Left ventricle myocardium superior (tissue), 1 donor: Measurements from ENCODE around the gene HIBADH. TPM values are rescaled to one million over a fixed set of nuclear protein-coding genes. Genes with fewer than 3 reads are reported as not detected.

ENCODE experiments used
- ATAC-seq: fragments of 200-7000 bp; cut with Tn5 transposase; one replicate; pipeline ENCODE4 v1.9.1; 2020; ENCODE audit warnings: mild to moderate bottlenecking, moderate library complexity
- DNase-seq: peaks from one replicate; pipeline ENCODE4 v3.0.0-alpha.2; 2020
- intact Hi-C: fragments of 100-400 bp; cut with micrococcal nuclease; formaldehyde crosslinking; loops from one replicate; pipeline ENCODE4 v1.11.0; 2022
- long read RNA-seq: library from polyadenylated mRNA; unstranded; transcript quantifications from one replicate; pipeline ENCODE4 v2.0.0, GENCODE V29; 2021
- total RNA-seq: library from RNA; stranded (reverse); fragmentation: NEBNext Ultra II Directional; extraction: Animal tissue kit (Norgen Biotek cat#: 25700); gene quantifications from one replicate; pipeline ENCODE4 v1.2.1, GENCODE V29; 2021
- donor health status: DM: no; HTN: yes; CAD: no; lungs with severe emphysema.

HIBADH gene
- 109 TPM for total RNA-seq
- long read RNA-seq, transcript HIBADH-201 (8 exons, 1,990 nt): major isoform, 319 of 365 reads
- long read RNA-seq, partial matches to known transcripts: 10 of 365 reads
- long read RNA-seq, other reads (novel, unspliced or antisense): 35 of 365 reads

GRCh38 chr7:27662490-27663205 lies at the start of gene HIBADH:
Gene HIBADH, minus strand, starts transcription at chr7:27662883. Its CDS starts 95 bp downstream, at chr7:27662788.
- ATAC-seq (peak; percentile 99), DNase-seq (peak; percentile 99)
- intact Hi-C loops: loop anchor here (10.0 kb wide), 1 partner anchor 72 kb away; no protein-coding TSS in a partner anchor

GRCh38 chr7:27712217-27712616 lies 49.5 kb upstream of the HIBADH start:
- ATAC-seq (no peak), DNase-seq (no peak)
- intact Hi-C loops: no loop called here

GRCh38 chr7:27709137-27710075 lies 46.7 kb upstream of the HIBADH start:
- no peak for DNase-seq
- intact Hi-C loops: no loop called here
- peak; percentile 53 for ATAC-seq

DNA sequence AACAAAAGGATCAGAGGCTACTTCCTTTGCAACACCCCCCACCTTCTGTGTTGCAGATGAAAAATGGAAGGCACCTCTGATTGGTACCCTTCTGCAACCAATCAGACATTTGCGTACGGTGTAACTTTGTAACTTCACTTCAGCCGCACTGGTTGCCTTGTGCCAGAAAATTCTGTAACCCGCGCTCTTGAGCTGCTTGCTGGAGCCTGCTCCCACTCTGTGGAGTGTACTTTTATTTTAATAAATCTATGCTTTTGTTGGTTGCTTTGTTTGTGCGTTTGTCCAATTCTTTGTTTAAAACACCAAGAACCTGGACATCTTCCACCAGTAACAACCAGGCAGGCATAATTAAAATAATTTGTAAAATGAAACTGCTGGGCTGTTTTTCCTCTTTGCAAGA lies 45.8 kb upstream of the HIBADH start:
- DNase-seq (no peak), ATAC-seq (no peak)
- intact Hi-C loops: no loop called here

- ATAC-seq (no peak), DNase-seq (no peak)
- intact Hi-C loops: no loop called here
Measured at GRCh38 chr7:27705200-27705594, 42.5 kb upstream of the HIBADH start.

GRCh38 chr7:27704422-27705199 lies 41.9 kb upstream of the HIBADH start:
- ATAC-seq (peak; percentile 64), DNase-seq (no peak)

DNA sequence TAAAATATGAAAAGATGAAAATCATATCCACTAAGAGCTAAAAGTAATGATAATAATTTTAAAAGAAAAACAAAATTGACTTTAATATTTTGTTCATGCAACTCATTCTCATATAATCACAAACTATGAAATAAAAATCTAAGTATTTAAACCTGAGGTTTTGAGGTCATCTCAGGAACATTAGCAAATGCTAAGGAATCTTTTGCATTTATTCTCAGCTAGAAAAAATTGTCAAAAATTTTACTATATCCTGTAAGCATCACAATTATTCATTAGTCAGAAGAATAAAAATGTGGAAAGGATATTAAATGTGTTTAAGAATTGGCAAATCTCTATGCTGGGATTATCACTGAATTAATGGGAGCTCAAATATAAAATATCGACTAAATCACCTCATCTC lies 40.5 kb upstream of the HIBADH start:
- intact Hi-C loops: no loop called here

More at GRCh38 chr7:27704422-27705199, 41.9 kb upstream of the HIBADH start:
- intact Hi-C loops: no loop called here

DNA sequence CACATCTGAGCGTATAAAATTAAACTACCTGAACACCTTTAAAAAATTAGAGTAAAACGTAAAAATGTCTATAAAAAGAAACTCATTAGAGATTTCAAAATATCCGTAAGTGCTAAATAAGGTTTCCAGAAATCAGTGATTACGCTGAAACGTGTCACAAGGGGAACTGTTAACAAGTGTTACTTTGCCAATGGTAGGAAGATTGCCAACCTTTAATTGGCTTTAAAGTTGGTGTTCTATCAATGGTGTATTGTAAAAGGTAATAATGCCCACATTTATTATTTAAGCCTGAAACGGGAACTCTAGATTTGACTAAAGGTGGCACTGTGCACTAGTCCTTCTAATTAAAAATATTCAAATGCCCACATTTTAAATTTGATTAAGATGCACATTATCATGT lies 37.8 kb upstream of the HIBADH start:
- ATAC-seq: no peak
- intact Hi-C loops: no loop called here

More for the DNA sequence above, 40.5 kb upstream of the HIBADH start:
- DNase-seq (no peak), ATAC-seq (no peak)

DNA sequence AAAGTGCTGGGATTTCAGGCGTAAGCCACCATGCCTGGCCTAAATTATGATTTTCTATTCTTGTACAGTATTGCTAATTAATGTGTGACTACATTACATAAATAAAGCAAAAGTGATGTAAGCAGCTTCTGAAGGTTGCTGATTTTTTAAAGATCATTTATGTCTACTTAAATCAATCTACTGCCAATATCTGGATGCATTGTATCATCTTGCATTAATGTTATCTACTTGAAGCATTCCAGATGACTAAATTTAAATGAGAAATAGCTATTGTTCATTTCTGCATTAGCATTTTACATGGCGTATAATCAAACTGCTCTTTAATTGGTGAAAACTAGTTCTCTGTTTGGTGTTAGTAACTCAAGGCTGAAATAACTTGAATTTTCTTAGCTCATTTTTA lies 37.1 kb upstream of the HIBADH start:
- intact Hi-C loops: no loop called here
- DNase-seq: no peak
- no peak for ATAC-seq

More for the DNA sequence above, 37.8 kb upstream of the HIBADH start:
- DNase-seq: no peak

DNA sequence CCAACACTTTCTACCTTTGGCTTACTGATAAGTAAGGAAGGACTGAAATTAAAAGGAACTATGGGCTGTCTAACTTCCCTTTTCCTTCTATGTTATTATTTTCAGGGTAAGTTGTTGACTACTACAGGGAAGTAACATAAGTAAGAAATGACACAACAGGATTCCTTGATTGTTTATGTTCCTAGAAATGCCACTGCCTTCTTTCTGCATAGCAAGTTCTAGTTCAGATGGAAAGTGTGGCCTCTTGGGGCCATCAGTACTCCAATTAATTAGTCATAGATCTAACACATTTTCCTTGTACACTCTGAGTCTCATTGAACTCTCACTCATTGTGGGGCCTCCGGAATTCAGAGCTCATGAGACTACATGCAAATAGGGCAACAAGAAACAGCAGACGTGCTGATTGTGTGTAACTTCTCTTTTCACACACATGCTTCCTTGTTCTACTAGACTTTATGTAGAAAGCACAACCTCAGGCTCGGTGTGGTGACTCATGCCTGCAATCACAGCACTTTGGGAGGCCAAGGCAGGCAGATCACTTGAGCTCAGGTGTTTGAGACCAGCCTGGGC lies 35.3 kb upstream of the HIBADH start:
- intact Hi-C loops: no loop called here
- DNase-seq (no peak), ATAC-seq (peak; percentile 38)

- DNase-seq (no peak), ATAC-seq (no peak)
- intact Hi-C loops: no loop called here
Measured at GRCh38 chr7:27695096-27695495, 32.4 kb upstream of the HIBADH start.

- DNase-seq (no peak), ATAC-seq (peak; percentile 39)
- intact Hi-C loops: no loop called here
Measured at GRCh38 chr7:27693794-27694193, 31.1 kb upstream of the HIBADH start.

DNA sequence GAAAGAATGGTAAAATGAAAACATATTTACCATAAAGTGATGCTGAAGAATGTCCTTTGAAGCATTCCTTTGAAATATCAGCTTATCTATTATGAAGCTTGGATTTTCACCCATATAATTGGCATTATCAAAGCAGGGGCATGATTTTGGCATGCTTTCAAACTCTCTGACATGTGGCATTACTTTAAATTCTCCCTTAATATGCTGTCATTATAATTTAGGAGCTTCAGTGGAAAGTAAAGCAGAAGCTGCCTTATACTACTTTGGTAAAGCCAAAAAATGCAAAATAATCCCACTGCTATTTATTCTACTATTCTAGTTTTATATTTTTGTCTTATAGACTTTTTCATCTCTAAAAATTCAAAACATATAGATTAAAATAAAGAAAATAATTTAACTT lies 28.0 kb upstream of the HIBADH start:
- ATAC-seq (no peak), DNase-seq (no peak)
- intact Hi-C loops: no loop called here

DNA sequence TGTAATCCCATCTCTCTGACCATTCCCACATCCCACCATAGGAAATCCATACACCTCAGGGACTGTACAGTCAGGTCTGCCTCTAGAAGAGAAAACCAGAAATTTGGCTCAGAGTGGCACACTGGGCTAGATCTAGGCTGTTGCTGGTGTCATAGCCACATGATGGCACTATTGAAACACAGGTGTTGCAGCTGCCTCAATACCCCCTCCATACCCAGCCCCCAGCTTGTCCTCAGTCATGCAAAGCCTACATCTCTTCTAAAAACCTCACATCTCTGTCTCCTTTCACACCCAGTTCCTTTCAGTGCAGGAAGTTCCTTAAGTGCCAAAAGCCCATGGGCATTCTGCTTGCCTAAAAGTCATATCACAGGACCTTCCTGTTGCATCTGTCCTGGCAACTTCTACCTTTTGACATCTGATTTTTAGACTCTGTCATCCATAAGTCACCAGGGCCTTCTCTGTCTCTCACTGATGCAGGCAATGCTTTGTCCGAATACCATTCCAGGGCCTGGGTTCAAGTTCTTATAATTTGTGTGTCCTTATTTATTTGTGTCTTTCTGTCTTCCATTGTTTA lies 27.0 kb upstream of the HIBADH start:
- ATAC-seq: peak; percentile 63
- intact Hi-C loops: no loop called here
- no peak for DNase-seq

DNA sequence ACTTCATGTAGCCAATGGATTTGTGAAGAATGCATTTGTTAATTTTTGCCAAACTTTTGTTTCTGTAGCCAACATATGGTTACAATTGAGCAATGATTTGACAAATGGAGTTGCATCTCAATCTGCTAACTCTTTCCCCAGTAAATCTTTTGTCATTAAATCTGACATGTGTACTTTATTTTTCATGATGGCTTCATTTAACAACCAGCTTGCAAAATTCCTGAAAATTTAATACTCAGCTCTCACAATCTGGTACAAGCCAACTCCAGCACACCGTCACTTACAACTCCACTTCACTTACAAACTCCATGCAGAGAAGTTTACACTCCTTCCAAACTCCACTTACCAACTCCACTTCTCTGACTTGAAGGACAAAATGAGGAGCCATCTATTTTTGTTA lies 26.5 kb upstream of the HIBADH start:
- no peak for DNase-seq
- ATAC-seq: no peak
- intact Hi-C loops: no loop called here

- DNase-seq (no peak), ATAC-seq (no peak)
- intact Hi-C loops: no loop called here
Measured at GRCh38 chr7:27688646-27689045, 26.0 kb upstream of the HIBADH start.

- ATAC-seq: no peak
- intact Hi-C loops: no loop called here
- DNase-seq: no peak
Measured at GRCh38 chr7:27688056-27688455, 25.4 kb upstream of the HIBADH start.

- intact Hi-C loops: no loop called here
- ATAC-seq (no peak), DNase-seq (no peak)
Measured at GRCh38 chr7:27686315-27686714, 23.6 kb upstream of the HIBADH start.

DNA sequence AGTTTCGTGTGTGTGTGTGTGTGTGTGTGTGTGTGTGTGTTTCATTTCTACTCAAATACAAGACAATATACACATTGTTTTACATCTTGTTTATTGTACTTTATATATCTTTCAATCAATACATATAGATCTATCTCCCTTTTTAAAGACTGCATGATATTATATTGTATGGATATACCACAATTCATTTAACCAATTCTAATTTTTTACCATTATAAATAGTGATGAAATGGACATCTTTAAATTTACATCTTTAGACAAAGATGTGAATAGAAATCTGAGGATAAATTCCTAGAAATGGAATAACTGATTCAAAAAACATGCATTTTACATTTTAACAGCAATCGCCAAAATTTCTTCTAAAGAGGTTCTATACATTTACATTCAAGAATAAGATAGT lies 23.2 kb upstream of the HIBADH start:
- intact Hi-C loops: no loop called here
- DNase-seq (no peak), ATAC-seq (no peak)
